Memory B cell (primary cell): Measurements from ENCODE around the gene GJB3.

Experiments
- ATAC-seq: fragments of 150-1000 bp; cut with Tn5 transposase; 2 replicates; pipeline ENCODE4 v1.10.0; 2021; ENCODE audit warnings: low read depth, mild to moderate bottlenecking, moderate library complexity
- DNase-seq, 2 donors: peaks; one replicate each; pipeline ENCODE4 v3.0.0; 2022; ENCODE audit warnings: low spot score in 2 of 2
- H3K27ac Mint-ChIP-seq: one replicate; pipeline ENCODE4 v1.8.0; 2022; ENCODE audit warnings: mild to moderate bottlenecking, moderate library complexity, mixed read lengths
- H3K27me3 Mint-ChIP-seq: one replicate; pipeline ENCODE4 v1.8.0; 2022; ENCODE audit warnings: mixed read lengths
- H3K36me3 Mint-ChIP-seq: one replicate; pipeline ENCODE4 v1.8.0; 2022; ENCODE audit warnings: mild to moderate bottlenecking, mixed read lengths
- H3K4me1 Mint-ChIP-seq: one replicate; pipeline ENCODE4 v1.8.0; 2022; ENCODE audit warnings: mixed read lengths
- H3K4me3 Mint-ChIP-seq: one replicate; pipeline ENCODE4 v1.8.0; 2022; ENCODE audit warnings: mild to moderate bottlenecking, moderate library complexity, mixed read lengths
- H3K9me3 Mint-ChIP-seq: one replicate; pipeline ENCODE4 v1.8.0; 2022; ENCODE audit warnings: mixed read lengths

GJB3 gene

GRCh38 chr1:34750610-34751009, 30.4 kb upstream of the GJB3 start:
- peaks cover 4% of the 10 kb centered on the region for H3K9me3 Mint-ChIP-seq
- H3K27ac Mint-ChIP-seq, result no peak overlapping the region
- no peaks in the 10 kb centered on the region for H3K36me3 Mint-ChIP-seq
- no peaks in the 10 kb centered on the region for H3K4me1 Mint-ChIP-seq
- H3K27me3 Mint-ChIP-seq, result peaks cover 16% of the 10 kb centered on the region
- ATAC-seq (no peak), DNase-seq (no peak)
- H3K4me3 Mint-ChIP-seq, result no peak overlapping the region

GRCh38 chr1:34753163-34753562, 27.9 kb upstream of the GJB3 start:
- no peak for ATAC-seq
- H3K9me3 Mint-ChIP-seq, result peaks cover 4% of the 10 kb centered on the region

GRCh38 chr1:34754964-34755637, 25.9 kb upstream of the GJB3 start, which contains the start of gene GJB5:
Gene GJB5, plus strand, starts transcription at chr1:34755047. Its CDS starts 2,284 bp downstream, at chr1:34757331.
- no peak for DNase-seq
- ATAC-seq, result no peak
- Mint-ChIP-seq H3K4me1 (no peaks in the 10 kb centered on the region), H3K36me3 (no peaks in the 10 kb centered on the region), H3K27me3 (peaks cover 14% of the 10 kb centered on the region), H3K9me3 (peaks cover 4% of the 10 kb centered on the region), H3K4me3 (no peak within 1 kb of the TSS), H3K27ac (no peak within 1 kb of the TSS)

More at GRCh38 chr1:34753163-34753562, 27.9 kb upstream of the GJB3 start:
- Mint-ChIP-seq H3K4me3 (no peak overlapping the region), H3K36me3 (no peaks in the 10 kb centered on the region), H3K4me1 (no peaks in the 10 kb centered on the region), H3K27ac (no peak overlapping the region), H3K27me3 (peaks cover 13% of the 10 kb centered on the region)
- no peak for DNase-seq

GRCh38 chr1:34755961-34756360, 25.1 kb upstream of the GJB3 start:
- DNase-seq (no peak), ATAC-seq (no peak)
- H3K4me3 Mint-ChIP-seq, result no peak overlapping the region
- peaks cover 4% of the 10 kb centered on the region for H3K9me3 Mint-ChIP-seq
- H3K27me3 Mint-ChIP-seq, result peaks cover 13% of the 10 kb centered on the region
- no peaks in the 10 kb centered on the region for H3K4me1 Mint-ChIP-seq
- H3K27ac Mint-ChIP-seq, result no peak overlapping the region
- H3K36me3 Mint-ChIP-seq, result no peaks in the 10 kb centered on the region

- Mint-ChIP-seq H3K27ac (no peak overlapping the region), H3K9me3 (peaks cover 4% of the 10 kb centered on the region), H3K36me3 (no peaks in the 10 kb centered on the region), H3K4me3 (no peak overlapping the region), H3K27me3 (peaks cover 14% of the 10 kb centered on the region), H3K4me1 (no peaks in the 10 kb centered on the region)
- ATAC-seq, result no peak
- no peak for DNase-seq
Measured at GRCh38 chr1:34757386-34757785, 23.6 kb upstream of the GJB3 start.

DNA sequence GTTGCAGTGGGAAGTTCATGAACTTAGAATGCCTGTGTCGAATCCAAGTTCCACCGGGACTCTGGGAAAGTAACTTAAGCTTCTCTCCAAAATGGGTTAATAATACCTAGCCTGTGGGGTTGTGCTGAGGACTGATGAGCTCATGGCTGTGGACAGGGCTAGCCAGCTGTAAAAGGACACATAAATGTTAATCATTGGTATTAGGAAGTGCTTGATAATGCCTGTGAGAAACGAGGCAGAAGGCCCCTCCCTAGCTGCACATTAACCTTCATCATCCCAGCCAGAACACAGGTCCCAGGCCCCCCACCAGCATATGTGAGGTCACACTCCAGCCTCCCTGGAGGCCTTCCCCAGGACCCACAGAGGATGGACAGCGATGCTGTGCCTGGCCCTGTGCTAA, 22.3 kb upstream of the GJB3 start:
- Mint-ChIP-seq H3K36me3 (no peaks in the 10 kb centered on the region), H3K4me1 (no peaks in the 10 kb centered on the region), H3K27ac (no peak overlapping the region), H3K4me3 (no peak overlapping the region), H3K9me3 (peaks cover 1% of the 10 kb centered on the region), H3K27me3 (peaks cover 18% of the 10 kb centered on the region)
- DNase-seq (no peak), ATAC-seq (no peak)

DNA sequence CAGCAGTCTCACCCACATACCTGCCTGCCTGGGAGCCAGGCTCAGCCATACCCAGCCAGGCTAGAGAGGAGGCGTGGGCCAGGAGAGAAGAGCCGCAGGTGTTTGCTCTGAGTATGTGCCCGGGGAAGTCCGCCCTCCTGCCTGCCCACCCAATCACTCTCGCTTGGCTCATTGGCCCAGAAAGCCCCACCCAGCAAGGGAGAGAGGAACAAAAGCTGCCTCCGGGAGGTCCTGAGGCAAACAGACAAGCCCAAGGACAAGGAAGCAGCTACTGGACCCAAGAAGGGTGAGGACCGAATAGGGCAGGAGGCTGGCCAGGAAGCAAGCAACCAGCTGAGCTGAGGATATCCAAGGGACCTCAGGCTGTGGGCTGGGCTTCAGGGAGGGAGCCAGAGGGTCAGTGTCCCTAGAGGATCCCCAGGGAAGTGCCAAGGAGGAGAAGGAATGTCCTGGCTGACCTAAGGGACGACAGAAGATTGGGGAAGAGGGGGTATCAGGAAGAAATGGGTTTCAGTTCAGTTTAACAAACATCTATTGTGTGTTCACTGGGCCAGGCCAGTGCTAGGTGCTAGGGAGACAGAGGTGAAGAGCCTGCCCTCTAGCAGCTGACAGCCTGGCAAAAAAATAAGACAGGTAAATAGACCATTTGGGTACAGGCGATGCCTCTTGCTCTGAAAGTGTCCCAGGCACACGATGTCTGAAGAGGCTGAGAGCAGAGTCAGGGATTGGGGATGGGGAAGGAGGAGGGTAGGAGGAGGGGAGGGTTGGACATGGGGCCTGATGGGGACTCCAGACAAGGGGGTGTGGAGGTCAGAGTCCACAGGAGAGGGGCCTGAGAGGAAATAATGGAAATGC, 21.3 kb upstream of the GJB3 start, which contains the start of gene GJB4:
Gene GJB4 (plus strand): TSS at position 238 of the 855 bp plus-strand sequence. CDS start 1,515 bp downstream, outside the sequence.
- Mint-ChIP-seq H3K27me3 (peaks cover 17% of the 10 kb centered on the region), H3K36me3 (no peaks in the 10 kb centered on the region), H3K4me3 (no peak within 1 kb of the TSS), H3K27ac (no peak within 1 kb of the TSS), H3K9me3 (no peaks in the 10 kb centered on the region), H3K4me1 (no peaks in the 10 kb centered on the region)
- DNase-seq (no peak), ATAC-seq (no peak)

DNA sequence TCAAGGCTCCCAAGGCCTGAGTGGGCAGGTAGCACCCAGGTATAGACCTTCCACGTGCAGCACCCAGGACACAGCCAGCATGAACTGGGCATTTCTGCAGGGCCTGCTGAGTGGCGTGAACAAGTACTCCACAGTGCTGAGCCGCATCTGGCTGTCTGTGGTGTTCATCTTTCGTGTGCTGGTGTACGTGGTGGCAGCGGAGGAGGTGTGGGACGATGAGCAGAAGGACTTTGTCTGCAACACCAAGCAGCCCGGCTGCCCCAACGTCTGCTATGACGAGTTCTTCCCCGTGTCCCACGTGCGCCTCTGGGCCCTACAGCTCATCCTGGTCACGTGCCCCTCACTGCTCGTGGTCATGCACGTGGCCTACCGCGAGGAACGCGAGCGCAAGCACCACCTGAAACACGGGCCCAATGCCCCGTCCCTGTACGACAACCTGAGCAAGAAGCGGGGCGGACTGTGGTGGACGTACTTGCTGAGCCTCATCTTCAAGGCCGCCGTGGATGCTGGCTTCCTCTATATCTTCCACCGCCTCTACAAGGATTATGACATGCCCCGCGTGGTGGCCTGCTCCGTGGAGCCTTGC, 19.7 kb upstream of the GJB3 start:
- ATAC-seq (no peak), DNase-seq (no peak)
- no peaks in the 10 kb centered on the region for H3K4me1 Mint-ChIP-seq
- H3K27me3 Mint-ChIP-seq, result peaks cover 17% of the 10 kb centered on the region
- H3K9me3 Mint-ChIP-seq, result no peaks in the 10 kb centered on the region
- no peak overlapping the region for H3K27ac Mint-ChIP-seq
- H3K4me3 Mint-ChIP-seq, result no peak overlapping the region
- no peaks in the 10 kb centered on the region for H3K36me3 Mint-ChIP-seq

DNA sequence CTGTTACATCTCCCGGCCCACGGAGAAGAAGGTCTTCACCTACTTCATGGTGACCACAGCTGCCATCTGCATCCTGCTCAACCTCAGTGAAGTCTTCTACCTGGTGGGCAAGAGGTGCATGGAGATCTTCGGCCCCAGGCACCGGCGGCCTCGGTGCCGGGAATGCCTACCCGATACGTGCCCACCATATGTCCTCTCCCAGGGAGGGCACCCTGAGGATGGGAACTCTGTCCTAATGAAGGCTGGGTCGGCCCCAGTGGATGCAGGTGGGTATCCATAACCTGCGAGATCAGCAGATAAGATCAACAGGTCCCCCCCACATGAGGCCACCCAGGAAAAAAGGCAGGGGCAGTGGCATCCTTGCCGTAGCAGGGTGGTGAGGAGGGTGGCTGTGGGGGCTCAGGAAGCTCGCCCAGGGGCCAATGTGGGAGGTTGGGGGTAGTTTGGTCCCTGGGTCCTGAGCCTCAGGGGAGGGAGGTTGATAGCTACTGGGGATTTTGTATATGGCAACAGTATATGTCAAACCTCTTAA, 19.2 kb upstream of the GJB3 start:
- no peak for DNase-seq
- H3K27ac Mint-ChIP-seq, result no peak overlapping the region
- H3K36me3 Mint-ChIP-seq, result no peaks in the 10 kb centered on the region
- H3K4me3 Mint-ChIP-seq, result no peak overlapping the region
- H3K27me3 Mint-ChIP-seq, result peaks cover 17% of the 10 kb centered on the region
- no peaks in the 10 kb centered on the region for H3K9me3 Mint-ChIP-seq
- no peaks in the 10 kb centered on the region for H3K4me1 Mint-ChIP-seq
- no peak for ATAC-seq

DNA sequence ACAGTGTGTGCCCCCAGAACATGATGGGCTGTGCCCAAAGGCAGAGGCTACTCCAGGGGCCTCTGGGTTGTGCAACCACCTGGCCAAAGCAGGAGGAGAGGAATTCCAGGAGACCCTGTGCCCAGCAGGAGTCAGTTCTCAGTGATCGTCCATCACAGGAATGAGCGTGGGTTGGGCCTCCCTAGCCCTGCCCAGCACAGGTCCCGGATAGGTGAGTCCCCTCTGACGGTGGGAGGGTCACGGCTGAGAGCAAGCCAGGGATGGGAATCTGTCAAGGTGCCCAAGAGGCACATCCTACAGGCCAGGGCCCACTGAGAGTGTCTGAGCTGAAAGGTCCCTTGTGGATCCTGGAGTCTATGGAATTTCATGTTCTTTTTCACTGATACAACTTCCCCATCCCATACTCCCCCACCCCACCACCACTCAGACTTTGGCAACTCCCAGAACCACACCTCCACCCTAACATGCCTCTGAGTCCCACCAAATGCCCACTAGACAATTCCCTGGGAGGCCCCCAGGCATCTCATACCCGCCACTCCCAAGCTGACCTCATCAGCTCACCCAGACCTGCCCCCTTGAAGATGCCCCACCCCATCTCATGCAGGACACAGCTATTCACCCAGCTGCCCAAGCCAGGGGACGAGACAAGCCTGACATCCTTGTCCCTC, 18.4 kb upstream of the GJB3 start:
- H3K27ac Mint-ChIP-seq, result no peak overlapping the region
- DNase-seq, result no peak
- H3K27me3 Mint-ChIP-seq, result peaks cover 17% of the 10 kb centered on the region
- H3K9me3 Mint-ChIP-seq, result no peaks in the 10 kb centered on the region
- H3K4me3 Mint-ChIP-seq, result no peak overlapping the region
- no peaks in the 10 kb centered on the region for H3K4me1 Mint-ChIP-seq
- no peak for ATAC-seq
- no peaks in the 10 kb centered on the region for H3K36me3 Mint-ChIP-seq

GRCh38 chr1:34763142-34763781, 17.8 kb upstream of the GJB3 start:
- Mint-ChIP-seq H3K27me3 (peaks cover 13% of the 10 kb centered on the region), H3K4me3 (no peak overlapping the region), H3K4me1 (no peaks in the 10 kb centered on the region), H3K27ac (no peak overlapping the region), H3K9me3 (no peaks in the 10 kb centered on the region), H3K36me3 (no peaks in the 10 kb centered on the region)
- DNase-seq, result no peak
- no peak for ATAC-seq

DNA sequence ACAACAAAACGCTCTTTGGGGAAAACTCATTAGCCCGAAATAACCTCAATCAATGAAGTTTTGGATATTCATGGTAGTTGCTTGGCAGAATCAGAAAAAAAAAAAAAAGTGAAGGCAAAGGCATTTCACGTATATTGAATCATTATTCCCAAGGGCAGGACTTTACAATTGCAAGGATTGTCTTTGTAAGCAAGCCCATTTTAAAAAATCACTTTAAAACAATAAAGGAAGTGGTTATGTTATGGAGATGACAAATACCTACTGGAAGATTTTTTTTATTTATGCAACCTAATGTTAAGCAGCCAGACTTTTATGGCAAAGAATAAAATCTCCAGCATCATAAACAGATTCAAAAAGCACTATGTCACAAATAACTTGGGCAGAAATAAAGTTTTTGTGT, 12.2 kb upstream of the GJB3 start:
- H3K27ac Mint-ChIP-seq, result no peak overlapping the region
- ATAC-seq, result no peak
- H3K9me3 Mint-ChIP-seq, result no peaks in the 10 kb centered on the region
- no peak overlapping the region for H3K4me3 Mint-ChIP-seq
- H3K27me3 Mint-ChIP-seq, result peaks cover 6% of the 10 kb centered on the region
- H3K4me1 Mint-ChIP-seq, result no peaks in the 10 kb centered on the region
- no peak for DNase-seq
- no peaks in the 10 kb centered on the region for H3K36me3 Mint-ChIP-seq

DNA sequence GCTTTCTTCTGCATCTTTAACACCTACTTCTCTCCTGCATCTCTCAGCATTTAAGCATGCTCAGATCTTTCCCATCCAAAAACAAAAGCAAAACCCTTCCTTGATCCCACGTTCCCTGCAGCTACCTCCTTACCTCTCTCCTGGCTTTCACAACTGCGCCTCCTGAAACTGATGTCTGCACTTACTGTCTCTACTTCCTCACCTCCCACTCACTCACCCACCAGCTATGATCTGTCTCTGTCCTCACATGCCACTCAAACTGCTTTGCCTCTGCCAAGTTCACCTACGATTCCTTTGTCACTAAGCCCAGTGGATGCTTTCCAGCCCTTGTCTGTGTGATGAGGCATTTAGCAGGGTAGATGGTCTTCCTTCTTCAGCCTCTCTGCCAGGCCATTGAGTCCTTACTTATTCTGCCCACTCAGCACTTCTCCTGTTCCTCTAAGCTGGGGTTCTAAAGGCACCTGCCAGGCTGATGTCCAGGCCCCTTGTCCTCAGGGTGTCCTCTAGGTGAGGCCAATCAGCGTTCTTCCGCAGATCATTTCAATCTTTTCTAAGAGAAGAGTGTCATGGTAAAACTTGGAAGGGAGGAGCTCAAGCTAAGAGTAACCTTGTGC, 10.0 kb upstream of the GJB3 start:
- peaks cover 6% of the 10 kb centered on the region for H3K27me3 Mint-ChIP-seq
- no peak for DNase-seq
- H3K9me3 Mint-ChIP-seq, result no peaks in the 10 kb centered on the region
- no peaks in the 10 kb centered on the region for H3K36me3 Mint-ChIP-seq
- no peak for ATAC-seq
- H3K4me1 Mint-ChIP-seq, result no peaks in the 10 kb centered on the region
- H3K27ac Mint-ChIP-seq, result no peak overlapping the region
- no peak overlapping the region for H3K4me3 Mint-ChIP-seq
